Measurements from ENCODE around the gene LMNTD1.
"Not testable (repeated sequence)": the region's sequence is repeated elsewhere in the genome, so short reads cannot be mapped to it uniquely, and the experiment has no call there.

The LMNTD1 gene

DNA sequence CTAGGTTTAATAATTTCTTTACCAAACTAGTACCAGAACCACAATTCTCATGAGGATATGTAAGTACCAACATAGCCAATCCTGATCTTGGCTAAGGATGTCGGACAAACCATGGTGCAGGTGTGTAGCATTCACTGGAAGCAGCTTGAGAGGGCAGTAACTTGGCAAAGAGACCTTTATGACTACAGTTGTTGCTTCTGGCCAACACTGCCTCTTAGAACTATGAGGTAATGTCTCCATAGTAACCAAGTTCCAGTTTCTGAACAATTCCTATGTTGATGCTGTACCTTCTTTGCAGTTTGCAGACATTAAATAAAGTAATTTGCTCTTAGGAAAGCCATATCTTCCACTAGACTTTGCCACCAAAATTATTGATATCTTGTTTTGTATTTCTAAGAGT, at the start of gene LMNTD1:
Gene LMNTD1 (minus strand): TSS at position 186 of the 400 bp plus-strand sequence. CDS start 324 bp downstream, outside the sequence.
- DNase-seq = no peak

GRCh38 chr12:25598956-25599355, 45.9 kb upstream of the LMNTD1 start:
- no peak for DNase-seq

- DNase-seq = not testable (repeated sequence)
Observed at GRCh38 chr12:25595496-25595895, 42.4 kb upstream of the LMNTD1 start.

- no peak for DNase-seq
Observed at GRCh38 chr12:25594376-25594775, 41.3 kb upstream of the LMNTD1 start.

DNA sequence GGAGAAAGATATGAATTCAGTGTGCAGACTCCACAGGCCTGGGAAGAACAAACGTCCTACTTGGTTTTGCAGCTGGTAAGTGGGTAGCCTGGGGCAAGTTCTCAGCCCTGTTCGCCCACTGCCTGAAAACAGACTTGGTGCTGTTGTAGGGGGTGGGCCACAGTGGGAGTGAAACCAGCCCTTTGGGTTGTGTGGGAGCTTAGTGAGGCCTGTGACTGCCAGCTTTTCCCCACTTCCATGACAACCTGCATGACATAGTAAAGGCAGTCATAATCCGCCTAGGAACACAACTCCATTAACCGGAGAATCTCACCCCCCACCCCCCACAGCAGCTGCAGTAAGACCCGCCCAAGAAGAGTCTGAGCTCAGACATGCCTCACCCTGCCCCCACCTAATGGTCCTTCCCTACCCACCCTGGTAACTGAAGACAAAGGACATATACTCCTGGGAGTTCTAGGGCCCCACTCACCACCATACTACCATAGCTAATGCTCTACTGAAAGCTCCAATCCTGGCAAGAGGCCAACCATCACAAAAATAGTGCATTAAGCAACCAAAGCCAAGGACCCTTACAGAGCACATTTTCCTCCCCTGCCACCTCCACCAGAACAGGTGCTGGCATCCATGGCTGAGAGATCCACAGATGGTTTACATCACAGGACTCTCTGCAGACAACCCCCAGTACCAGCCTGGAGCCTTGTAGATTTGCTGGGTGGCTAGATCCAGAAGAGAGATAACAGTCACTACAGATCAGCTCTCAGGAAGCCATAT, 39.8 kb upstream of the LMNTD1 start:
- DNase-seq = no peak

- no peak for DNase-seq
Observed at GRCh38 chr12:25591144-25591543, 38.1 kb upstream of the LMNTD1 start.

DNA sequence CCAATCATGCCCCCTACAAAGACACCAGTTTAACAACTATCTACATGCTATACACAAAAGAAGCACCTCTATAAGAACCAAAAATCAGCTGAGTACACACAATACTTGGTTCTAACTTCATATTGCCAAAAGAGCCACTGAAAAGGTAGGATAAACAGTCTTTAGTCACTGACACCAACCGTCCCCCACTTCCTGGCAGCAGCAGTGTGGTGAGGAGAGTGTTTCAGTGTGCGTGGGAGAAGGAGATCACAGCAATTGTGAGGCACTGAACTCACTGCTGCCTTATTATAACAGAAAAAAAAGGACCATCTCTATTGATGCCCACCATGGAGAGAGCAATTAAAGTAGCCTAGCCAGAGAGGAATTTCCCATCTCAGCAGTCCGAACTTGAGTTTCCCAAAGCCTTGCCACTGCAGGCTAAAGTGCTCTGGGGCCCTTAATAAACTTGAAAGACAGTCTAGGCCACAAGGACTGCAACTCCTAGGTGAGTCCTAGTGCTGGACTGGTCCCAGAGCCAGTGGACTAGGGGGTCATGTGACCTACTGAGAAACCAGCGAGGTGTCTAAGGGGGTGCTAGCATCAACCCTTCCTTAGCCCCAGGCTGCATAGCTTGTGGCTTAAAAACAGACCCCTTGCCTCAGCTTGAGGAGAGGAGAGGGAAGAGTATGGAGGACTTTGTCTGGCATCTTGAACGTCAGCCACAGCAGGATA, 37.1 kb upstream of the LMNTD1 start:
- no peak for DNase-seq

DNA sequence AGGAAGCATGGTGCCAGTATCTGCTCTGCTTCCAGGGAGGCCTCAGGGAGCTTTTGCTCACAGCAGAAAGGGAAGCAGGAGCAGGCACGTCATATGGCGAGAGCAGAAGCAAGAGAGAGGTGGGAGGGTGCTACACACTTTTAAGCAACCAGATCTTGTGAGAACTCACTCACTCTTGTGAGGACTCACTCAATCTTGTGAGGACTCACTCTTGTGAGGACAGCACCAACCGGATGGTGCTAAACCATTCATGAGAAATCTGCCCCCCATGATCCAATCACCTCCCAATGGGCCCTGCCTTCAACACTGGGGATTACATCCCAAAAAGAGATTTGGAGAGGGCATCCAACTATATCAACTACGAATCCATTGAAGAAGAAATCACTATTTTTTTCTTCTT, 34.3 kb upstream of the LMNTD1 start:
- DNase-seq = no peak

DNA sequence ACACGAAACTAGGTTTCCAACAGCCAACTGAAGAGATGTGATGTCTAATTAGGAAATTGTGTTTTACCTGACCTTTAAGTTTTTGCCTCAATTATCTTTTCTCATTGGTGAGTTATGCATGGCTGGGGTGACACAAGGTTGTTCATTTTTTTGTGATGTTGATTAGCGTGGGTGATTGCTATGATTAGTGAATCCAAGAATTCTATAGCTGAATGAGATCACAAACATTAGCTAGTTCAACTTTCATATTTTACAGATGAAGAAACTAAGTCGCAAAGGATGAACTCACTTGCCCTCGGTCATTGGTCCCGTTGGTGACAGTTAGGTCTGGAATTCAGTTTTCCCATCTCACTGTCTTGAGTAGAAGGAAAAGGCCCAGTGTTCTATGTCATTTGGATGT, 32.6 kb upstream of the LMNTD1 start:
- DNase-seq = no peak

GRCh38 chr12:25585021-25585523, 32.0 kb upstream of the LMNTD1 start:
- DNase-seq = no peak

GRCh38 chr12:25584596-25584995, 31.5 kb upstream of the LMNTD1 start:
- no peak for DNase-seq

DNA sequence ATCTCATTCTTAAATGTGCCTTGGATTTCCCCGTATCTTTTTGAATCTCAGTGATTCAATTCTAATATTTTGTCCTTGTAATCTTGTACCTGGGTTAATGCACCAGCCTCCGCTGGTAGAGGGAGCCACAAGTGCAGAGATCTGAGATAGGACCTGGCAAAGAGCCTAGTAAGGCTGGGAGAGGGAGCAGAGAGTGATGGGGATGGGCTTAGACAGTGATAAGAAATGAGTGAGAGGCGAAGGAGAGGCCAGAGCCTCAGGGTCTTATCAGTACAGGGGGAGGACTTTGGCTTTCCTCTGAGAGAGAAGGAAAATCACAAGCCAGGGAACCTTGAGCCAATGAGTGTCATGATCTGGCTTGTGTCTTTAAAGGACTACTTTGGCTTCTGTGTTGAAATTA, 30.5 kb upstream of the LMNTD1 start:
- DNase-seq = no peak

DNA sequence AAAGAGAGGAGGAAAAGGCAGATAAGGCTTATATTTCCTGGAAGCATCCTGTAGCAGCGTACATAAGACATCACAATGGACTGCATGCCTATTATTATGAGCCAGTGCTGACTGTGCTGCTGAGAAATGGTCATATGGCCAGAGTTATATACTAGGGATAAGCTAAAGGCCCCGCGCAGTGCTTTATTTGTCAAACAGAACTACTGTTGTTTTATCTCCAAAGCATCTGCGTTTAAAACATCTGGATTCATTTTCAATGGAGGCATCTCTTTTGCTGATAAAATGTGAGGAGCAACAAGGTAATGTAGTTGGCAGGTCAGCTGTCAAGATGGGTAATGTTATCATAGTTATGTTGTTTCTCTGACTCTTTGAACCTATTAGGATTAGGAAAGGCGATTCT, 28.0 kb upstream of the LMNTD1 start:
- no peak for DNase-seq

- DNase-seq = no peak
Observed at GRCh38 chr12:25578411-25579143, 25.5 kb upstream of the LMNTD1 start.

DNA sequence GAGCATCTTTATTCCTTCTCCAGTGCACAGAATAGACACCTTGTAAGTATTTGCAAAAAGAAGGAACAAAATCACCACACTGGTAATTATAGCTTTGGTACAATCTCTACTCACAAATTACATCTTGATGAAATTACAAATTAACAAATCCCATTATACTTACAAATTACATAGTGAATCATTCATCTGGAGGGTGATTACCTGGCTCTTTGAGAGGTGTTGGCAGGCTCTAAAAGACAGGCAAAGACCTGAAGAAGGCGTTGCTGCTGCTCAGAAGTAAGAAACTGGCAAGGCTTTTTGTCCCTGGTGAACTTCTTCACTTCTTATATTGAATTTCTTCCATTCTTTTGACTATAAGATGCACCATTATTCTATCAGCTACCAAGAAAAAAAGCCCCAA, 21.7 kb upstream of the LMNTD1 start:
- no peak for DNase-seq

DNA sequence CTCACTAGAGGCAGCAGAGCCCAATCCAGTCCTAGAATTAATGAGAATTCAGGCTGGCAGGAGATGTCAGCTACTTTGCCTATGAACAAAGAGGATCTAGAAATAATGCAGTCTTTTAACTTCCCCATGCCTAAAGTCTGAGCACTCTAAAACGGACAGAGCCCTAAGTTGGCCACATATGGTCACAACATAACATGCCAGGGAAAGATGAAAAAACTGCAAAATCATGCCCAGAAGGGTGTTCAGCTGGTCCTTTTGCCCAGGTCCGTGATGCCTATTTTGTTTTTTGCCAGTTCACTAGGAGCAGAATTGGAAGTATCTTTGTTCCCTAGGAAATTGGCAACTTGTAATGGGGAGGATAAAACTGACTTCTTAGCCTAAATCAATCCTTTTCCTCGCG, 20.3 kb upstream of the LMNTD1 start:
- no peak for DNase-seq

- DNase-seq = no peak
Observed at GRCh38 chr12:25570418-25570817, 17.3 kb upstream of the LMNTD1 start.

DNA sequence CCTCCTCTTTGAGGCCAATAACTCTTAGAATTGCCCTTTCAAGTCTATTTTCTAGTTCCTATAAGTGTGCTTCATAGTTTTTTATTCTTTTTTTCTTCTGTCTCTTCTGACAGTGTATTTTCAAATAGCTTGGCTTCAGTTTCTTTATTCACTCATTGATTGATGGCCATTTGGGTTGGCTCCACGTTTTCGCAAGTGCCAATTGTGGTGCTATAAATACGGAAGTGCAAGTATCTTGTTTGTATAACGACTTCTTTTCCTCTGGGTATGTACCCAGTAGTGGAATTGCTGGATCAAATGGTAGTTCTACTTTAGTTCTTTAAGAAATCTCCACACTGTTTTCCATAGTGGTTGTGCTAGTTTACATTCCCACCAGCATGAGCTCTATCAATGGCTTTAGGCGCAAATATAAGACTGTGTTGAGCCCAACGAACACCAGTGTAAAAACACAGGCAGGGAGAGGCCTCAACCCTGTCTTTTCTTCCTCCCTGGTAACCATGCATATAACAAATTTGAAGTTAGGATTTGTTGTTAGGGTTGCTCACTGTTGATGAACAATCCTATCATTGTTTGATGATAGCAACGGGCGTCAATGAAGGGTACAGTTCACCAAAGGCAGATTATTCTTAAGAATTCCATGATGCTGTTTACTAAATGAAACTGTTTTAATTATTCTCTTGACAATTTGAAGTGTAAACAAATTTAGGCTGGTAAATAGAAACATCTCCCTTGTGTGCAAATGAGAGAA, 13.3 kb upstream of the LMNTD1 start:
- no peak for DNase-seq

GRCh38 chr12:25558586-25558985, 5.5 kb upstream of the LMNTD1 start:
- no peak for DNase-seq

DNA sequence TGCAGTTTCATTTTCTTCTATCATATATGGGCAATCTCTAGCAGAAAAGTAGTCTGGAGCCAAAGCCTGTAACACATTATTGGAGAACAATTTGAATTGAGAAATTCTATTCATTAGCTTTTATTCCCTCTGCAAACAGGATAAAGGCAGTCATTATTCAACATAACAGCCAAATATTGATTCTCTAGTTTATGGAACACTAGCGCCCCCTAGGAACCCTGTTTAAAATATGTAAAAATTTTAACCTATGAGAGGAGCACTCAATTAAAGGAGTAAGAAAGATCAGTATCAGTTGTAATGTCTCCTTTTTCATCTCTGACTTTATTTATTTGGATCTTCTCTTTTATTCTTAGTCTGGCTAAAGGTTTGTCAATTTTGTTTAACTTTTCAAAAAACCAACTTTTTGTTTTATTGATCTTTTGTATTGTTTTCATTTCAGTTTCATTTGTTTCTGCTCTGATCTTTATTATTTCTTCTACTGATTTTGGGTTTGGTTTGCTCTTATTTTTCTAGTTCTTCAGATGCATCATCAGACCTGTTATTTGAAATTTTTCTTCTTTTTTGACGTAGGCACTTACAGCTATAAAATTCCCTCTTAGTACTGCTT, 4.8 kb upstream of the LMNTD1 start:
- DNase-seq = no peak

GRCh38 chr12:25556153-25556552, 3.1 kb upstream of the LMNTD1 start:
- no peak for DNase-seq

DNA sequence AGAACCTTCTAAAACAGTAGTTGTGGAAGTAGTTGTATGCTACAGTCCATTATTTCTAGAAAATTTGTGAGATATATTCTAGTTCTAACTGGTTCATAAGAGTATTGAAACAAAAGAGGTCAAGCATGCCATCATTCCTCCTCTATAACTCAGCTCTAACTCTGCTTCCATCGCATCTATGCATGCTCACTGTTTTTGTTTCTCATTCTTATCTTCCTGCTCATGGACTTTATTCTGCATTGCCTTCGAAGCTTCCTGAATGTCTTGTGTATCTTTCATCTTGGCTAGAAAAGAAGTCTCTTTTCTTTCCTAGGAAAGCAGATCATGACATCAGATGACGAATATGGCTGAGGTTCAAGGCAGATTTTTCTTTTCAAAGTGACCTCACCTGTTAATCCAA, 402 bp downstream of the LMNTD1 start:
- DNase-seq = no peak

Data from DMS79 (cell line).